Kasumi-1 (cell line): ENCODE data around the gene FAM120B.

Source experiments
- DNase-seq, 2 experiments: peaks; one replicate each; lab custom pipeline; 2025; lab: John Stamatoyannopoulos, UW

Gene FAM120B

GRCh38 chr6:170421921-170422320 lies 115.4 kb downstream of the FAM120B start:
- no peak for DNase-seq

- no peak for DNase-seq
Measured at GRCh38 chr6:170423030-170423429, 116.5 kb downstream of the FAM120B start.

- DNase-seq: no peak
Measured at GRCh38 chr6:170423814-170424603, 117.5 kb downstream of the FAM120B start.

GRCh38 chr6:170424604-170425126 lies 118.1 kb downstream of the FAM120B start:
- DNase-seq: no peak

- no peak for DNase-seq
Measured at GRCh38 chr6:170429450-170429849, 122.9 kb downstream of the FAM120B start.

GRCh38 chr6:170433163-170434116 lies 126.9 kb downstream of the FAM120B start:
- DNase-seq: no peak

GRCh38 chr6:170434117-170434820 lies 127.7 kb downstream of the FAM120B start:
- no peak for DNase-seq

GRCh38 chr6:170434821-170435155 lies 128.2 kb downstream of the FAM120B start:
- DNase-seq: no peak

- no peak for DNase-seq
Measured at GRCh38 chr6:170435766-170436165, 129.2 kb downstream of the FAM120B start.

- DNase-seq: no peak
Measured at GRCh38 chr6:170436209-170436809, 129.8 kb downstream of the FAM120B start.

GRCh38 chr6:170437719-170438401 lies 131.3 kb downstream of the FAM120B start:
- DNase-seq: no peak

GRCh38 chr6:170438402-170438753 lies 131.8 kb downstream of the FAM120B start:
- DNase-seq: no peak

GRCh38 chr6:170438861-170439260 lies 132.3 kb downstream of the FAM120B start:
- no peak for DNase-seq

GRCh38 chr6:170439366-170440361 lies 133.1 kb downstream of the FAM120B start:
- DNase-seq: no peak

GRCh38 chr6:170440437-170440836 lies 133.9 kb downstream of the FAM120B start:
- DNase-seq: no peak

GRCh38 chr6:170441316-170441715 lies 134.8 kb downstream of the FAM120B start:
- DNase-seq: no peak

GRCh38 chr6:170442596-170442995 lies 136.0 kb downstream of the FAM120B start:
- DNase-seq: no peak

- DNase-seq: no peak
Measured at GRCh38 chr6:170443151-170443662, 136.6 kb downstream of the FAM120B start.

GRCh38 chr6:170444056-170444591 lies 137.6 kb downstream of the FAM120B start:
- DNase-seq: no peak
